GM19372 (cell line): ENCODE results near the gene HMCN2.

Source experiments
- ATAC-seq: cut with Tn5 transposase; IDR thresholded peaks from one replicate; pipeline ENCODE4 v1.9.1; 2021; ENCODE audit warnings: mild to moderate bottlenecking, low read depth, moderate library complexity; ENCODE audit not compliant: unreplicated experiment

The HMCN2 gene

DNA sequence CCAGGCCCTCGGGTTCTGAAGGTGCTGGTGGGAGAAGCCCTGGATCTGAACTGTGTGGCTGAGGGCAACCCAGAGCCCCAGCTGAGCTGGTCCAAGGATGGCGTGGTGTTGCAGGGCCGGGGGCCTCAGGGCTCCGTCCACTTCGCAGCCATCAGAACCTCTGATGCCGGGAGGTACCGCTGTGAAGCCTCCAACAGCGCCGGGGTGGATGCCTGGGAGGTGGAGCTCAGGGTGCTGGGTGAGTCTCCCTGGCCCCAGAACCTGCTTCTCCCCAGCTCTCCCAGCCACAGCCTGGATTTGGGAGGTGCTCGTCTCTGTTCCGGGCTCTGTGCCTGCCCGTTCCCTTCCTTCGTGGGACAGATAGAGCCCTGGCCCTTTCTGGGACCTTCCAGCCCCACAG lies 75.6 kb downstream of the HMCN2 start:
- ATAC-seq, result no peak

DNA sequence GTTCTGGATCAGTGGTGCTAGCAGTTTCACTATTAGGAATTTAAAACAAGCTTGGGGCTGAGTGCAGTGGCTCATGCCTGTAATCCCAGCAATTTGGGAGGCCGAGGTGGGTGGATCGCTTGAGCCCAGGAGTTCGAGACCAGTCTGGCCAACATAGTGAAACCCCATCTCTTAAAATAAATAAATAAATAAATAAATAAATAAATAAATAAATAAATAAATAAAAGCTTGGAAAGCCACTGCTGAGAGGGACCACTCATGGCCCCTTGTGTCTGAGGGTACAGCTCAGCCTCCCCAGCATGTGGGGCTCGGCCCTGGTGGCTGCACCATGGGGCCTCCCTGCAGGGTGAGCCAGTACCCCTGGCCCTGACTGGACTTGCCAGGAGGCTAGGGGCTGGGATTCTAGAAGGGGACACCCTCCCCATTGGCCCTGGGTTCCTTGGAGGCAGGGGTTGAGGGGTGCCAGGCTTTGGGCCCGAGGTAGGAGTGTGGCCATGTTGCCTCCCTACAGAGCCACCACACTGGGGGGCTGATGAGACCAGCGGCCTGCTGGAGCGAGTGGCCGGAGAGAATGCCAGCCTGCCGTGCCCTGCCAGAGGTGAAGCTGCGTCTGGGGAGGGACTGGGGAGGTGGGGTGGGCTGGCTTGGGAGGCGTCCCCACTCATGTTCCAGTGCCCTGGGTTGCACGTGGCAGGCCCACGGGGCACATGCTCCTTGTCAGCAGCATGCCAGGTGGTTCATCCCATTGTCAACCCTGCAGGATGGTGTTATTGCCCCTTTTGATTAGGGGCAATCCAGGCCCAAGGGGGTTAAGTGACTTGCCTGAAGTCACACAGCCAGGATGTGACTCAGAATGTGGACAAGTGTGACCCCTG lies 76.5 kb downstream of the HMCN2 start:
- ATAC-seq, result no peak

DNA sequence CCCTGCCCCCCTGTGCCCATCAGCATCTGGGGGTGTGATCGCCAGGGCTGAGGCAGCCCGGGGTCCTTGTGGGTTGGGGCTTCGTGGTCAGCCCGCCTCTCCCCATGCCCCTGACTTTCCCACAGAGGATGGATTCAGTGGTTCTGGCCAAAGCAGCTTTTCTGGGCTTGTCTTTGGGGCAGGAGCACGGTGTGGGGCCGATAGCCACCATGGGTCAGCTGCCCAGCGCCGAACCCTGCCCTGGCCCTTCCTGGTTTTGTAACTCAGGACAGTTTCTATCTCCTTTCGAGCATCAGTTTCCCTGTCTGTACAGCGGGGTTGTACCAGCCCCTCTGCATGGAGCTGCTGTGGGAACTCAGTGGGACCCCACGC lies 77.1 kb downstream of the HMCN2 start:
- no peak for ATAC-seq

DNA sequence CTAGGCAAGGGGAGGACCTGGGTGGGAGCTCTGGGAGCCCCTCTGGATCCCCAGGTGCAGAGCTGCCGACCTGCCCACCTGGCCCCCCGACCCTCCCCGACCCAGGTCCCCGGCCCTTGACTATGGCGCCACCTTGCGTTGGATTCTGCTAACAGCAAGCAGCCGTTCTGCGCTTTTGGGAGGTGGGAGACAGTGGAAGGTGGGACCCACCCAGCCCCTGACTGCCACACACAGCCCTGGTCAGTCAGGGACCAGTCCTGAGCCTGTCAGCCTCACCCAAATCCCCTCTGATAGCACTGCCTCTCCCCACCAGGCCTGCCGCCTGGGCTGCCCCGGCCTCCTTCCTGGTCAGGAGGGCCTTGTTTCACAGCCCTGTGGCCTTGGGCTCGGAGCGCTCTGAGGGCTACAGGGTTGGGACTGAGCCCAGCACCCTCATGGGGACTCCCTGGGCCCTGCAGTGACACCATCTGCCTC lies 77.9 kb downstream of the HMCN2 start:
- ATAC-seq, result no peak

DNA sequence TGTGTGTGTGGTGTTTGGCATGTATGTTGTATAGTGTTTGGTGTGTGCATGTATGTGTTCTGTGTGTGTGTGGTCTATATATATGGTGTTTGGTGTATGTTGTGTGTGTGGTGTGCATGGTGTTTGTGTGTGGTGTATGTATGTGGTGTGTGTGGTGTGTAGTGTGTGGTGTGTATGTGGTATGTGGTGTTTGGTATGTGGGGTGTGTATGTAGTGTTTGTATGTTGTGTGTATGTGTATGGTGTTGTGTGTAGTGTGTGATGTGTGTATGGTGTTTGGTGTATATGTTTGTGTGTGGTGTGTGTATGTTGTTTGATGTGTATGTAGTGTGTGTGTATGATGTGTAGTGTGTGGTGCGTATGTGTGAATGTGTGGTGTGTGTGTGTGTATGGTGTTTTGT lies 78.8 kb downstream of the HMCN2 start:
- ATAC-seq, result no peak

DNA sequence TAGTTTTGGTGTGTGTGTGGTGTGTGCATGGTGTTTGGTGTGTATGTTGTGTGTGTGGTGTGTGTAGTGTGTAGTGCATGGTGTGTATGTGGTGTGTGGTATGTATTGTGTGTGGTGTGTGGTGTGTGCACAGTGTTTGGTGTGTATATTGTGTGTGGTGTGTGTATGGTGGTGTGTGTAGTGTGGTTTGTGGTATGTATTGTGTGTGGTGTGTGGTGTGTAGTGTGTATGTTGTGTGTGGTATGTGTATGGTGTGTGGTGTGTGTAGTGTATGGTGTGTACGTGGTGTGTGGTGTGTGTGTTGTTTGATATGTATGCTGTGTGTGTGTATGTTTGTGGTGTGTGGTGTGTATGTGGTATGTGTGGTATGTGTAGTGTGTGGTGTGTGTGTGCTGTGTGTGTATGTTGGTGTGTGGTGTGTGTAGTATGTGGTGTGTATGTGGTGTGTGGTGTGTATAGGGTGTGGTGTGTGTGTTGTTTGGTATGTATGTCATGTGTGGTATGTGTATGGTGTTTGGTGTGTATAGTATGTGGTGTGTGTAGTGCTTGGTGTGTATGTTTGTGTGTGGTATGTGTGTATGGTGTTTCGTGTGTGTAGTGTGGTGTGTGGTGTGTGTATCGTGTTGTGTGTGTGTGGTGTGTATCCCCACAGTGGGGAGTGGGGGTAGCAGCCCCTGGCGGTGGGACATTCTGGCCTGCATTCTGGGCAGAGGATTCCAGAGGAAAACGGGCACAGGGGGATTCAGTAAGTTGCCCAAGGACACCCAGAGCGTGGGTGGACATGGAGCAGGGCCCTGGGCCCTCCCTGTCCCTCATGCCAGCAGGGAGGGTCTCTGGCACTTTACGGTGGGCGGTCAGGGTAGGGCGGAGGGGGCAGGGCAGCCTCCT lies 79.7 kb downstream of the HMCN2 start:
- no peak for ATAC-seq

DNA sequence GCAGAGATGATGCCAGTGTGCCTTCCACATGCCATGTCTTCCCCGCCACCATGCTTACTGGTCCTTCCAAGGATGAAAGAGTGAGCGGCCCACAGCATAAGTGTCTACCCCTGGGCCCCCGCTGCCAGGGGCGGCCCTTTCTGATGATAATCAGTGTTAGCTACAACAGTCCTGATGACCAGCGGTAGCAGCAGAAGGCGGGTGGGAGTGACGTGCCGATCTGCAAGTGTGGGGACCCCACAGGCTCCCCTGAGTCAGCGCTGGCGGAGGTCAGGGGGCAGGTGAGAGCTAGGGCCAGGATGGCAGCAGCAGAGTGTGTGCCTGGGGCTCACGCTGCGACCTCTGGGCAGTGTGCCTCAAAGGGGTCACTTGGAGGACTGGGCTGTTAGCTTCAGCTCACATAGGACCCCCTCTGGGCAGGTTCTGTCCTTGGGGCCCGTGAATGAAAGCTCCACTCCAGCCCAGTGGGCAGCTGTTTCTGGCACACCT lies 80.4 kb downstream of the HMCN2 start:
- ATAC-seq, result no peak

DNA sequence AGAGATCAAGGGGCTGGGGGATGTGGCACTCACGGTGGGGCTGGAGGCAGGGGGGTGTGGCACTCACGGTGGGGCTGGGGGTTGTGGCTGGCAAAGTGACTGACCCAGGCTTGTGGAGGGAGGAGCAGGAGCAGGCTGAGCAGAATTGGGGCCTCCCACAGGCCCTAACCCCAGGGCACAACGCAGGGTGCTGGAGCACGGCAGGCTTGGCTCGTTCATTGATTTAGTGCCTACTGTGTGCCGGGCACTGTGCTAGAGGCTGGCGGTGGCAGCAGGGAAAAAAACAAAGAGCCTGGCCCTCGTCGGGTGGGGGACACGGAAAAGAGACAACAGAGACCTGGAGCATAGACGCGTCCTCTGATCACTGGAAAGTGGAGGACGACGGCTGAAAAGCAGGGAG lies 80.9 kb downstream of the HMCN2 start:
- no peak for ATAC-seq

DNA sequence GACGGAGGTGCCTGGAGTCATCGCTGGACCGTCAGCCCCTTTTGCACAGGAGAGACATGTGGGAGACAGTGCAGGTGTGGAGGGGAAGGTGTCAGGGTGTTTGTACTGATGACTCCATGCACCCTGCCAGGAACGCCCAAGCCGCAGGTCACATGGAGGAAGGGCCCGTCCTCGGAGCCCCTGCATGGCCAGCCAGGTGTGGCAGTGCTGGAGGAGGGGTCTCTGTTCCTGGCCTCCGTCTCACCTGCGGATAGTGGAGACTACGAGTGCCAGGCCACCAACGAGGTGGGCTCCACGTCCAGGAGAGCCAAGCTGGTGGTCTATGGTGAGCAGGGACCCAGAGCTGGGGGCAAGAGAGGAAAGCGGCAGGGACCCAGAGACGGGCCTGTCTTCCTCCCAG lies 81.5 kb downstream of the HMCN2 start:
- ATAC-seq, result no peak

DNA sequence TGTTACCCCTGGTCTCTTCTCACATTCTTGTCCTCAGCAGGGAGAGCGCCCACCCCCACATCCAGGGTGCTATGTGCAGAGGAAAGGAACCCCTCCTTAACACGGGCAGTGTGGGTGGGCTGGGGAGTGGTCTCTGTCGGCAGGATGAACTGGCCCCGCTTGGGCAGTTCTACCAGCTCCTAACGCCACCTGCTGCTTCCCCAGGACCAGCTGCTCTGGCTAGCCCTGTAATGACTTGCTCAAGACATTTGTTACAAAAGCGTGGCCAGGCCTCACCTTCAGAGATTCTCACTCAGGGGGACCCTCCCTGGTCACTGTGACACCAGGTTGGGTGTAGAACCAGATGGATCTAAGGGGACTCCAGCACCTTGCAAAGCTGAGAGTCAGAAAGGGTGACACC lies 82.4 kb downstream of the HMCN2 start:
- ATAC-seq, result no peak

DNA sequence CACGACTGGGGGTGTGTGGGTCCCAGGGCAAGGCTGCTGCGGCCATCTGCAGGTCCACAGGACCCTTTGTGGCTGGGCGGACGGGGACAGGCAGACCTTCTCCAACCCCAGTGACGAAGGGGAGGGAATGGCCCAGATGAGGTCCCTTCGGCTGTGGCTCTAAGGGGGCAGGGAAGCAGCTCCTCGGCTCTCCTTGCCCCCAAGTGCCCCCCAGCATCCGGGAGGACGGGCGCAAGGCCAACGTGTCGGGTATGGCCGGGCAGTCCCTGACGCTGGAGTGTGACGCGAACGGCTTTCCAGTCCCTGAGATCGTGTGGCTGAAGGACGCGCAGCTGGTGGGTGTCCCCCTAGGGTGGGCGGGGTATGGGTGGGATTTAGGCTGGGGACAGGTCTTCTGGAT lies 82.8 kb downstream of the HMCN2 start:
- no peak for ATAC-seq

DNA sequence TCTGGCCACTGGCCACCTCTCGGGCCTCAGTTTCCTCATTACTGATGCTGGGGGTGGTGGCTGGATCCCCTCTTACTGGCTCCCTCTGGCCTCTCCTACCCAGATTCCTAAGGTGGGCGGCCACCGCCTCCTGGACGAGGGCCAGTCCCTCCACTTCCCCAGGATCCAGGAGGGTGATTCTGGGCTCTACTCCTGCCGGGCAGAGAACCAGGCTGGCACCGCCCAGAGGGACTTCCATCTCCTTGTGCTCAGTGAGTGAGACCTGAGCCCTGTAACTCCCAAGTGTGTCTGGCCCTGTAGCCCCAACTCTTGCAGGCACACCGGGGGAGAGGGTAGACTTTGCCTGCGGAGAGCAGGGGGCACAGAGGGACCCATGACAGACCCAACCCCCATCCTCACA lies 83.3 kb downstream of the HMCN2 start:
- no peak for ATAC-seq

DNA sequence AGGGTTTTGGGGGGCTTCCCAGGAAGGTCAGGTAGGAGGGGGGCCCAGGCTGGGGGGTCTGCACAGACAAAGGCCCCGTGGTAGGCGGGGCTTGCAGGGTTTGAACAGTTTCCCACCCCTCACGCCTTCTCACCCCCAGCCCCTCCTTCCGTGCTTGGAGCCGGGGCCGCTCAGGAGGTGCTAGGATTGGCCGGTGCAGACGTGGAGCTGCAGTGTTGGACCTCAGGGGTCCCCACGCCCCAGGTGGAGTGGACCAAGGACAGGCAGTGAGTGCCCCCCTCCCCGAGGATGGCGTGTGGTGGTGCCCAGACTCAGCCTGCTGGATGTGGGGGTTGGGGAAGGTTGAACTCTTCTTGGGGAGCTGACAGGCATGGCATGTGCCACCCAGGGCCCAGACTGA lies 83.8 kb downstream of the HMCN2 start:
- no peak for ATAC-seq

DNA sequence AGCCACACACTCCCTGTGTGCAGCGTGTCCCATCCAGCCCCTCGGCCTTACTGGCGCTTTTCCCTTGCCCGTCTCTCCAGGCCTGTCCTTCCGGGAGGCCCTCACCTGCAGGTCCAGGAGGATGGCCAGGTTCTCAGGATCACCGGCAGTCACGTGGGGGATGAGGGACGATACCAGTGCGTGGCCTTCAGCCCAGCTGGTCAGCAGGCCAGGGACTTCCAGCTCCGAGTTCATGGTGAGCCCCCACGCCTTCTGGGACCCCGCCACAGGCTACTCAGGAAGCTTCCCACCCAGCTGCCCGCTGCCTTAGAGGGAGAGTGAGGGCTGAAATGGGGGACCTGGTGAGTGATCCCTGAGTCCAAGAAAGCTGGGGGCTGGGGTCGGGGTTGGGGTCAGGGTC lies 85.8 kb downstream of the HMCN2 start:
- no peak for ATAC-seq

DNA sequence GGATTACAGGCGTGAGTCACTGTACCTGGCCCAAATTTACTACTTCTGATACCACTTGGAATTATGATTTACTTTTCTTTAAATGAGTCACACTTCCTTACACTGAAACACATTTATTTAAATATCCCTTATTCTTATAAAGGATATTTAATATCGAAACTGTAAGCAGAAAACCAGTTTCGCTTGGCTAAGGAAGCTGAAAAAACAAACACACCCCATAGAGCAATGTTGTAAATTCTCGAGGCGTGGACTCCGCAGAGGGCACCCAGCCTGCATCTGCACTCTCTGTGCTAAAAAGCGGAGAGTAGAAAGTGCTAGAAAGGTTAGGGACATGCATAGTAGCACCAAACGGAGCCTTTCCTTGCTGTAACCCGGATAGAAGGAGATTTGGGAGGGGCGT lies 86.5 kb downstream of the HMCN2 start:
- ATAC-seq, result no peak

DNA sequence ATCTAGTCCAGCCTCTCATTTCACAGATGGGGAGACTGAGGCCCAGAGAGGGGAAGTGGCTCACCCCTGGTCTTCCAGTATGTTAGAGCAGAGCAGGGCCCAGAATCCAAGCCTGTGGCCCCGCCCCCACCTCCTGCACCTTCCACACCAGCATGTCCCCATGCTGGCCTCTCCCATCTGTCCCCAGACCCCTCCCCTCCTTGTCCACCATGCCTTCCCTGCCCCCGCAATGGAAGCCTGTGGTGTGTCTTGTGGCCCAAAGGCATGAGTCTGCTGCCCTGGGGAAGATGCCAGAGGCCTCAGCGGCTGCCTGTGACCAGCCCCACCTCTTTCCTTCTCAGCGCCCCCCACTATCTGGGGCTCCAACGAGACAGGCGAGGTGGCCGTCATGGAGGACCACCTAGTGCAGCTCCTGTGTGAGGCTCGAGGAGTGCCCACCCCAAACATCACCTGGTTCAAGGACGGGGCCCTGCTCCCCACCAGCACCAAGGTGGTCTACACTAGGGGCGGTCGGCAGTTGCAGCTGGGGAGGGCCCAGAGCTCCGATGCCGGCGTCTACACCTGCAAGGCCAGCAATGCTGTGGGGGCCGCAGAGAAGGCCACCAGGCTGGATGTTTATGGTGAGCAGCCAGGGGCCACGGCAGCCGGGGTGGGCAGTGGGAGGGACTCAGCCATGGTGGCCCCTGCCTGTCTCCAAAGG lies 87.2 kb downstream of the HMCN2 start:
- no peak for ATAC-seq

DNA sequence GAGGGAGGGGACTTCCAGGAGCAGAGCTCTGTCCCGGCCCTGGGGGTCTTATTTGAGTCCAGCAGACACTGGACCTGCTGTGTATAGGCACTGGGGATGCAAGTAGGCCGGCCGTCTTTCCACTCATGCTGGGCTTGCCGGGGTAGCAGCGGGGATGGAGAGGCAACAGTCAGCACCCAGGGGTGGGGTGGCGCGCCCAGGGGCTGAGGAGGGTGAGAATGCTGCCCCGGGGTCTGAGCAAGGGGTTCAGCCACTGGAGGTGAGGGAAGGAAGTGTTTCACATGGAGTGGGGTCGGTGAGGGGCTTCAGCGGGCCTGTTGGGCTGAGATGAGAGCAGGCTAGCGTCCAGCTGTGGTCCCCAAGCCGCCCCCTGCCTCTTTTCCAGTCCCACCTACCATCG lies 88.8 kb downstream of the HMCN2 start:
- ATAC-seq, result no peak

DNA sequence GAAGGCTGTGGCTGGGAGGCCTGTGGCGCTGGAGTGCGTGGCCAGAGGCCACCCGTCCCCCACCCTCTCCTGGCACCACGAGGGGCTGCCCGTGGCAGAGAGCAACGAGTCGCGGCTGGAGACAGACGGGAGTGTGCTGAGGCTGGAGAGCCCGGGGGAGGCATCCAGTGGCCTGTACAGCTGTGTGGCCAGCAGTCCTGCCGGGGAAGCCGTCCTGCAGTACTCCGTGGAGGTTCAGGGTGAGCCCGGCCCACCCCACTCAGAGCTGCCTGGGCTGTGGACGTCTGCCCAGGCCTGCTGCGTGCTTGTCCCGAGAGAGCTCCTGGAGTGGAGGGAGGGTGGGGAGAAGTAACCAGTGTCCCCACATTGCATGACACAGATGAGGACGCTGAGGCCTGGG lies 89.2 kb downstream of the HMCN2 start:
- no peak for ATAC-seq

DNA sequence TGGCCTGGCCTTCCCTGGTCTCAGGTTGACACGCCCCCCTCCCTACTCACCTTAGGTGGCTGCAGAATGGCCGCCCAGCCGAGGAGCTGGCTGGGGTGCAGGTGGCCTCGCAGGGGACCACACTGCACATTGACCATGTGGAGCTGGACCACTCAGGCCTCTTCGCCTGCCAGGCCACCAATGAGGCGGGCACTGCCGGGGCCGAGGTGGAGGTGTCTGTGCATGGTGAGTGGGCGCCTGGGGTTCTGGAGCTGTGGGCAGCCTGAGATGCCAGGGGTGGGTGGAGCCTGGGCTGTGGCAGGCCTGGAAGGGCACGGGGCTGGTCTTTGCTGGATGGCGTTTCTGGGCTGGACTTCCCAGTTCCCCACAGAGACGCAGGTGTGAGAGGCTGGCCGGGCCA lies 90.5 kb downstream of the HMCN2 start:
- ATAC-seq, result no peak

DNA sequence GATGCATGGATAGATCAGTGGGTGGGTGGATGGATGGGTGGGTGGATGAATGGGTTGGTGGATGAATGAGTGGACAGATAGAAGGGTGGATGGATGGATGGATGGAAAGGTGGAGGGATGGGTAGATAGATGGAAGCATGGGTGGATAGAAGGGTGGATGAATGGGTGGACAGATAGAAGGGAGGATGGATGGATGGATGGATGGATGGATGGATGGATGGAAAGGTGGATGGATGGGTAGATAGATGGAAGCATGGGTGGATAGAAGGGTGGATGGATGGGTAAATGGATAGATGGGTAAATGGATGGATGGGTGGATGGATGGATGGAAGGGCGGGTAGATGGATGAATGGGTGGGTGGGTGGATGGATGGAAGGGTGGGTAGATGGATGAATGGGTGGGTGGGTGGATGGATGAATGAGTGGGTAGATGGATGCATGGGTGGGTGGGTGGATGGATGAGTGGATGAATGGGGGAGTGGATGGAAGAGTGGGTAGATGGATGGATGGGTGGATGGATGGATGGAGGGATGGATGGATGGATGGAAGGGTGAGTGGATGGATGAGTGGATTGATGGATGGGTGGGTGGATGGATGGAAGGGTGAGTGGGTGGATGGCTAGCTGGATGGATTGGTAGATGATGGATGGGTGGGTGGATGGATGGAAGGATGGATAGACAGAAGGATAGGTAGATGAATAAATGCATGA lies 91.5 kb downstream of the HMCN2 start:
- no peak for ATAC-seq
